ENCODE results near the gene ARHGAP10. TPM values are rescaled to one million over a fixed set of nuclear protein-coding genes. Genes with fewer than 3 reads are reported as not detected.

Gene ARHGAP10
- total RNA-seq, 2 experiments from 2014 or later = 0.11 TPM; not detected in 1

DNA sequence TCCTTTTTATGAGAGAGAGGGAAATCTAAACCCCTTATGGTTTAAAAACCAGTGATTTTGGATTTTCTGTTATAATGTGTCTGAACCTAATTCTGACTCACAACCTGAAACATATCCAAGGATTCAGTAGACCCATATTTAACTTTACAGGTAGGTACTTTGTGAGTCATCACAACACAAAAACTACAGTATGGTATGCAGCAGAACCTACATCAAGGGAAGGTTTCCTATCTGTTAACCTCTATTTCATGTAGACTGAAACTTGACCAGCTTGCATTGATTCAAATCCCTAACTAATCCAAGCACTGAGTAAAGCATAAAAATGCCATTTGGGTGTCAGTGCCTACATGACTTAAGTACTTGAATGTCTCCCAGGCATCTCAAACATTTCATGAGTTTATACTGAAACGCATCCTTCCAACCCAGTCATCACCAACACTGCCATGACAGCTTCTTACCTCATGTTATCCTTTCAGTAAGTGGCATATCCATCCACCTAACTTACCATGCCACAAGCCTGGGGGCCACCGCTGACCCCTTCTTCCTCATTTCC is 4.3 kb upstream of the ARHGAP10 start:
- Histone ChIP-seq H3K9me2 (ENCODE audit: insufficient read depth, low read length) (no peaks in the 10 kb centered on the region), H3K4me3 (ENCODE audit: low read depth, low read length, poor library complexity, severe bottlenecking) (no peak overlapping the region), H3K79me2 (ENCODE audit: insufficient read depth, low read depth, low read length) (no peaks in the 10 kb centered on the region), H3K9me3 (ENCODE audit: low read length) (no peaks in the 10 kb centered on the region), H3K4me2 (ENCODE audit: low read length) (no peak overlapping the region), H3K36me3 (ENCODE audit: insufficient read depth, low read length) (no peaks in the 10 kb centered on the region), H3K27ac (ENCODE audit: low read depth, low read length, poor library complexity, severe bottlenecking) (no peak overlapping the region), H4K20me1 (ENCODE audit: insufficient read depth, low read length) (no peaks in the 10 kb centered on the region), H2AFZ (ENCODE audit: low read length) (no peak overlapping the region), H3K4me1 (ENCODE audit: insufficient read depth, low read length, poor library complexity, severe bottlenecking) (no peaks in the 10 kb centered on the region)
- POLR2A ChIA-PET = no interaction called here
- TF ChIP-seq, protein P1, sequence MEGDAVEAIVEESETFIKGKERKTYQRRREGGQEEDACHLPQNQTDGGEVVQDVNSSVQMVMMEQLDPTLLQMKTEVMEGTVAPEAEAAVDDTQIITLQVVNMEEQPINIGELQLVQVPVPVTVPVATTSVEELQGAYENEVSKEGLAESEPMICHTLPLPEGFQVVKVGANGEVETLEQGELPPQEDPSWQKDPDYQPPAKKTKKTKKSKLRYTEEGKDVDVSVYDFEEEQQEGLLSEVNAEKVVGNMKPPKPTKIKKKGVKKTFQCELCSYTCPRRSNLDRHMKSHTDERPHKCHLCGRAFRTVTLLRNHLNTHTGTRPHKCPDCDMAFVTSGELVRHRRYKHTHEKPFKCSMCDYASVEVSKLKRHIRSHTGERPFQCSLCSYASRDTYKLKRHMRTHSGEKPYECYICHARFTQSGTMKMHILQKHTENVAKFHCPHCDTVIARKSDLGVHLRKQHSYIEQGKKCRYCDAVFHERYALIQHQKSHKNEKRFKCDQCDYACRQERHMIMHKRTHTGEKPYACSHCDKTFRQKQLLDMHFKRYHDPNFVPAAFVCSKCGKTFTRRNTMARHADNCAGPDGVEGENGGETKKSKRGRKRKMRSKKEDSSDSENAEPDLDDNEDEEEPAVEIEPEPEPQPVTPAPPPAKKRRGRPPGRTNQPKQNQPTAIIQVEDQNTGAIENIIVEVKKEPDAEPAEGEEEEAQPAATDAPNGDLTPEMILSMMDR (conservative IDR thresholded peaks at IDR 0.05; ENCODE audit: low read length) = no peak
- no peak for TF ChIP-seq EZH2phosphoT487 (IDR thresholded peaks at IDR 0.05; ENCODE audit: borderline replicate concordance, low read depth, low read length)
- intact Hi-C loops (cut with micrococcal nuclease; ENCODE audit: unreplicated experiment) = no loop called here
- no TSS peak for BruUV-seq (replicated peaks)
- CTCF ChIA-PET (ENCODE audit: unreplicated experiment) = no interaction called here
- DNase-seq (ENCODE audit: low spot score) = no peak

DNA sequence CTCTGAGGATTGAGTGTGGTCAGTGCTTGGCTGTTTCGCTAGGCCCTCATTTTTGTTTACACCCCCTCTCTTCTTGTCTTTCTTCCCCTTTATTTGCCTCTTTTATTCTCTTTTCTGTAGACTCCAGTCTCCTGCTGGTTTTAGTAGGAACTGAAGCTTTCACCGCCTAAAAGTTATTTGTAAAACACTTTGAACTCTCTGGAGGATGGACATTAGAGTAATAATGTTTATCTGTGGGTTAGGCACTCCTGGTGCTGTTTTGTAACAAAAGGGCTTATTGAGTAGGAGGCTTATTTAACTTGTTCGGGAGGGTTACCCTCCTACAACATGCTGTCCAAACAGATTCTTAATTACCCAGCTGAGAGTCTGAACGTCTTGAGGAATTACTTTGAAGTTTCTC is 1.6 kb upstream of the ARHGAP10 start:
- BruUV-seq (replicated peaks) = no TSS peak
- Histone ChIP-seq H3K9me3 (ENCODE audit: low read length) (no peaks in the 10 kb centered on the region), H2AFZ (ENCODE audit: low read length) (no peak overlapping the region), H4K20me1 (ENCODE audit: insufficient read depth, low read length) (no peaks in the 10 kb centered on the region), H3K4me1 (ENCODE audit: insufficient read depth, low read length, poor library complexity, severe bottlenecking) (no peaks in the 10 kb centered on the region), H3K4me2 (ENCODE audit: low read length) (no peak overlapping the region), H3K4me3 (ENCODE audit: low read depth, low read length, poor library complexity, severe bottlenecking) (no peak overlapping the region), H3K9me2 (ENCODE audit: insufficient read depth, low read length) (no peaks in the 10 kb centered on the region), H3K36me3 (ENCODE audit: insufficient read depth, low read length) (no peaks in the 10 kb centered on the region), H3K27ac (ENCODE audit: low read depth, low read length, poor library complexity, severe bottlenecking) (no peak overlapping the region), H3K79me2 (ENCODE audit: insufficient read depth, low read depth, low read length) (no peaks in the 10 kb centered on the region)
- CTCF ChIA-PET (ENCODE audit: unreplicated experiment) = no interaction called here
- POLR2A ChIA-PET = interaction anchor here (0.6 to 0.9 kb wide), 3 partner anchors 10 to 246 kb away, joined by 3 to 9 read pairs (median 3); no protein-coding TSS in a partner anchor
- no peak for DNase-seq (ENCODE audit: low spot score)
- intact Hi-C loops (cut with micrococcal nuclease; ENCODE audit: unreplicated experiment) = no loop called here
- TF ChIP-seq, protein P1 (conservative IDR thresholded peaks at IDR 0.05; ENCODE audit: low read length) = no peak
- no peak for TF ChIP-seq EZH2phosphoT487 (IDR thresholded peaks at IDR 0.05; ENCODE audit: borderline replicate concordance, low read depth, low read length)

DNA sequence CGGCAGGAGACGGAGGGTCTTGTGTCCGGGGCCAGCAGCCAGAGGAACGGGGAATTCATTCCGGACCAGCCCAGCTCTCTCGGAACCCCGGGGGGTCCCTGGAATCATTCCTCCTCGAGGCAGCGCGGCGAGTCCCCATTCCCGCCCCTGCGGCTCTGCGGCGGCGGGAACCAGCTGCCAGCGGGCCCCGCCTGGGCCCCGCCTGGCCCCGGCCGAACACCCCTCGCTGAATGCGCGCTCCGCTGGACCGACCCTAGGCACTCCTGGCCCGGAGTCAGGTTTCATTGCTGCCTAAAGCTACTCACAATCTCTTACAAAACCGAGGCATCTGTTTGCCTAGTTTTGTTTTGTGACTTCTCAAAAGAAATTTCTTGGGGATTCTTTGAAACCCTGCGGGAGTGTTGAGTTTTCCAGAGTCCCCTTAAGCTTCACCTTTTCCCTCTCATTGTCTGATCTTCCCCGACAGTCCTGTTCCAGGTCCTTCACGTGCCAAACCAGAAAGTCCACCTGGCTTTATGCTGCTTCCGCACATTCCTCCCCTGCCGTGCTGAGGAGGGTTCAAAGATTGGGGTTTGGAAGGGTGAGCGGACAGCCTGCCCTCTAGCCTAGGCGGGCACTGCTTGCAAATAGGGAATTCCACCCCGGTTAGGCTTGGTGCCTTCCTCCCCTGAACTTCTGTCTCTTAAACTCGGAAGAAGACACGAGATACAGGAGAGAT is 789 bp downstream of the ARHGAP10 start:
- BruUV-seq (replicated peaks) = no TSS peak
- Histone ChIP-seq H3K4me2 (ENCODE audit: low read length) (peak overlapping the region; percentile 31; the same call in 1 of the 2 replicates), H3K4me3 (ENCODE audit: low read depth, low read length, poor library complexity, severe bottlenecking) (peak overlapping the region; percentile 42), H3K79me2 (ENCODE audit: insufficient read depth, low read depth, low read length) (no peaks in the 10 kb centered on the region), H3K4me1 (ENCODE audit: insufficient read depth, low read length, poor library complexity, severe bottlenecking) (no peaks in the 10 kb centered on the region), H4K20me1 (ENCODE audit: insufficient read depth, low read length) (no peaks in the 10 kb centered on the region), H3K36me3 (ENCODE audit: insufficient read depth, low read length) (no peaks in the 10 kb centered on the region), H2AFZ (ENCODE audit: low read length) (no peak overlapping the region), H3K9me3 (ENCODE audit: low read length) (no peaks in the 10 kb centered on the region), H3K9me2 (ENCODE audit: insufficient read depth, low read length) (no peaks in the 10 kb centered on the region), H3K27ac (ENCODE audit: low read depth, low read length, poor library complexity, severe bottlenecking) (no peak overlapping the region)
- TF ChIP-seq EZH2phosphoT487 (IDR thresholded peaks at IDR 0.05; ENCODE audit: borderline replicate concordance, low read depth, low read length) = no peak
- TF ChIP-seq, protein P1 (conservative IDR thresholded peaks at IDR 0.05; ENCODE audit: low read length) = no peak
- ChIA-PET POLR2A (interaction anchor here (0.6 kb wide), 1 partner anchor 20 kb away, joined by 4 read pairs; no protein-coding TSS in a partner anchor), CTCF (ENCODE audit: unreplicated experiment) (no interaction called here)
- intact Hi-C loops (cut with micrococcal nuclease; ENCODE audit: unreplicated experiment) = no loop called here
- DNase-seq (ENCODE audit: low spot score) = no peak
